CD4-positive, alpha-beta T cell treated with Interleukin-17A for 1 hour (primary cell): Measurements from ENCODE around the gene S100Z.
"Not testable (repeated sequence)": the region's sequence is repeated elsewhere in the genome, so short reads cannot be mapped to it uniquely, and the experiment has no call there.

Source experiments
- DNase-seq: peaks from one replicate; pipeline ENCODE4 v3.0.0-alpha.2; 2020

The S100Z gene

GRCh38 chr5:76888733-76889300 lies 39.0 kb downstream of the S100Z start:
- no peak for DNase-seq

DNA sequence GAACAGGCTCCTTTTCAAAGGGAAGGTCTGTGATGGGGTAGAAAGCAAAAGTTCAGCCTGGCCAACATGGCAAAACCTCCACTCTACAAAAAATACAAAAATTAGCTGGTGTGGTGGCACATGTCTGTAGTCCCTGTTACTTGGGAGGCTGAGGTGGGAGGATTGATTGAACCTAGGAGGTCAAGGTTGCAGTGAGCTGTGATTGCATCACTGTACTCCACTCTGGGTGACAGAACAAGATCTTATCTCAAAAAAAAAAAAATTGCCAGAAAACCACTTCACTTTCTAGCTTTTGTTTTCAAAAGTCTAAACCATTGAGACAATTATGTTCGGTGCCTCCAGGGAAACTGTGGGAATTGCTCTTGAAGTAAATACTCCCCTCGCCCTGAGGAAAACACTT lies 43.5 kb downstream of the S100Z start:
- DNase-seq = no peak

- DNase-seq = no peak
Observed at GRCh38 chr5:76896196-76896595, 46.4 kb downstream of the S100Z start.

DNA sequence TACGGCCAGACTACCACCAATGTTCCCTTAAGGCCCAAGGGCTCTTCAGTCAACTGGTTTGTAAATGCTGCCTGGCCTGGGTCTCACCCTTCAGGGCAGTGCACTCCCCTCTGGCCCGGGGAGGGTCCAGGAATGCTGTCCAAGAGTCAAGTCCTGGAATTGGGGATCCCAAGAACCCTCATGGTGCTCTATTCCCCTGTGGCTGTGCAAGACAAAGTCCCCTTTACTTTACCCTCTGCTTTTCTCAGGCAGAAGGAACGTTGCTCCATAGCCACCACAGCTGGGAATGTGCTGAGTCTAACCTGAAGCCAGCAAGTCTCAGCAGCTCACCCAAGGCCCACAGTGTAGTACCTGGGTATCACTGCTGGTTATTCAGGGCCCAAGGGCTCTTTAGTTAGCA lies 51.7 kb downstream of the S100Z start:
- no peak for DNase-seq

- DNase-seq = no peak
Observed at GRCh38 chr5:76908166-76908565, 58.4 kb downstream of the S100Z start.

DNA sequence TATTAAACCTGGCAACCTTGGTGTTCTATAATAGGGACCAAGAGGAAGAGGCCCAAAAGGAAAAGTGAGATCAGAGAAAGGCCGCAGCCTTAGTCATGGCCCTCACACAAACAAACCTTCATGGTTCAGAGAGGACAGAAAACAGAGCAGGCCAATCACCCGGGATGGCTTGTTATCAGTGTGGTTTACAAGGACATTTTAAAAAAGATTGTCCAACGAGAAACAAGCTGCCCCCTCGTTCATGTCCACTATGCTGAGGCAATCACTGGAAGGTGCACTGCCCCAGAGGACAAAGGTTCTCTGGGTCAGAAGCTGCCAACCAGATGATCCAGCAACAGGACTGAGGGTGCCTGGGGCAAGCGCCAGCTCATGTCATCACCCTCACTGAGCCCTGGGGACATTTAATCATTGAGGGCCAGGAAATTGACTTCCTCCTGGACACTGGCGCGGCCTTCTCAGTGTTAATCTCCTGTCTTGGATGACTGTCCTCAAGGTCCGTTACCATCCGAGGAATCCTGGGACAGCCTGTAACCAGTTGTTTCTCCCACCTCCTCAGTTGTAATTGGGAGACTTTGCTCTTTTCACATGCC lies 60.6 kb downstream of the S100Z start:
- DNase-seq = not testable (repeated sequence)

DNA sequence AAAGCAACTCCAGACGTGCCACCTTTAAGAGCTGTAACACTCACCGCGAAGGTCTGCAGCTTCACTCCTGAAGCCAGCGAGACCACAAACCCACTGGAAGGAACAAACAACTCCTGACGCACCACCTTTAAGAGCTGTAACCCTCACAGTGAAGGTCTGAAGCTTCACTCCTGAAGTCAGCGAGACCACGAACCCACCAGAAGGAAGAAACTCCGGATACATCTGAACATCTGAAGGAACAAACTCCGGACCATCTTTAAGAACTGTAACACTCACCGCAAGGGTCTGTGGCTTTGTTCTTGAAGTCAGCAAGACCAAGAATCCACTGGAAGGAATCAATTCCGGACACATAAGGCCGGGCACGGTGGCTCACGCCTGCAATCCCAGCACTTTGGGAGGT lies 64.9 kb downstream of the S100Z start:
- DNase-seq = not testable (repeated sequence)

DNA sequence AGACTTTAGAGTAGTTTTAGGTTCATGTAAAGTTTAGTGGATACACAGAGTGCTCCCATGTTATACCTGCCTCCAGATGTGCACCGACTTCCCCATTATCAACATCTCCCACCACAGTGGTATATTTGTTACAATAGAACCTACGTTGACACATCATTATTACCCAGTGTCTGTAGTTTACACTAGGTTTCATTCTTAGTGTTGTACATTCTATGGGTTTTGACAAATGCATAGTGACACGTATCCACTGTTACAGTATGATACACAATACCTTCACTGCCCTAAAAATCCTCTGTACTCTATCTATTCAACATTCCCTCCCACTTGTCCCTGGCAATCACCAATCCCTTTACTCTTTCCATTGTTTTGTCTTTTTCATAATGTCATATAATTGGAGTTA lies 68.7 kb downstream of the S100Z start:
- DNase-seq = no peak

GRCh38 chr5:76920491-76920890 lies 70.7 kb downstream of the S100Z start:
- no peak for DNase-seq

DNA sequence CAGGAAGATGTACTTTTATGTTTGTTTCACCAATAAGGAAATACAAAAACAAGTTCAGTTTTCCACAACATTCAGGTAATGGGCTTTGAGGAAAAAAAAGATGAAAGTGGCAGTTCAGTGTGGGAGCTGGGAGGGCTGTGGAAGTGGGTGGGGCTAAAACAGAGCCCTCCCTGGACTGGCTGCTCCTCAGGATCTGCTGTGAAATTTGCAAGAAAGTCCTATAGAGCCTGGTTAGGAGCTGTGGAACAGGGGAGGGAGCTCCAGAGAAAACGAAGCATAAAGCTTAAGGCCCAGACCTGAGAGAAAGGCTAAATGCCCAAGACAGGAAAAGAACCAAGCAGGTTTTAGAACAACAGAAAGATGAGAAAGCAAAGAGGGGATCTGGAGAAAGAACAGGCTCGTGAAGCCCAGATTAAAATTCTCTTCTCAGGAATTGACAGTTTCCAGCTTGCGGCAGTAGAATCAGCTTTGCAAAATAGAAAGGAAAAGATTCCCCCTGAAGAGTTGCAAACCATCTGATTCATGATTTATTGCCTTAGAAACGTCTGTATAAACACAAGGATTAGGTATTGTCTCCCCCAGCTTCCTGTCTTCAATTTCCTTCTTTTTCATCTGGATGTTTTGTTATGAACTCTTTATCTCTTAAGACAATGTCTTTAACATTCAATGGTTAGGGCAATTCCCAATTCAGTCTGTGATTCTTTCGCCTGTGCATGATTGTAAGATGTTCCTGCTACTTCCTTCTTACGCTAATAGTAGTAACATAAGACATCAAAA lies 76.7 kb downstream of the S100Z start:
- DNase-seq = no peak

DNA sequence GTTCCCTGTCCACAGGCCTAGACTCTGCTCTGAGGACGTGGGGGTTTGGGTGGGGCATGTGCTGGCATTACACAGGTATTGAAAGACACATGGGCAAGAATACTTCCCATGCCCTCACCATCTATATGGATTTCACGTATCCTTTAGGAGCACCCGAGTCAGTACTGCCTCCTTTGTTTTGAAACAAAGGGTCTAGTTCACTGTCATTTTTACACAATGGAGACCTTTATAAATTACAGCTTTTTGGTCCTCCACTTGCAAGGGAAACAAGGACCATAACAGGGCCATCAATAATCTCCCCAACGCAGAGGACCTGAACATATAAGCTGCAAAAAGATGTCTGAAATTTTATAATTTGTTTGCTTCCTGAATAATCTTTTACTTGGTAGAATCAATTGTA lies 78.1 kb downstream of the S100Z start:
- DNase-seq = no peak

- no peak for DNase-seq
Observed at GRCh38 chr5:76930083-76930482, 80.3 kb downstream of the S100Z start.

DNA sequence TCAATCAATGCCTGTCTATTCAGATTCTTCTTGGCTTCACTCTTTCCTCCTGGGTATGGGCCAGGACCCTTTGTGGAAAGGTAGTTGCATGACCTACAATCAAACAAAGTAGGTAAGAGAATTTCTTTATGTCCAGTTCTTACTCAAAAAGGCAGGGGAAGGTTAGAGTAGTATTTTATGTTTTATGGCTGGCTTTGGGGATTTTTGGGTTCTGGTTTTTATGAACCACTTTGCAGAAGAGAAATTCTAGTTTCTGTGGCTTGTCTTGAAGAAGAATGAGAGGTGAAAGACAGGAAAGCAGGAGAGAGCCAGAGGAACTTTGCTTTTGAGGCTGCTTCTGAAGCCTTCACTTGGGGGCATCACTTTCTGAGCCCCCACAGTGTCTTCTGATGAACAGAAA lies 88.4 kb downstream of the S100Z start:
- DNase-seq = no peak

GRCh38 chr5:76941000-76941399 lies 91.2 kb downstream of the S100Z start:
- DNase-seq = no peak

DNA sequence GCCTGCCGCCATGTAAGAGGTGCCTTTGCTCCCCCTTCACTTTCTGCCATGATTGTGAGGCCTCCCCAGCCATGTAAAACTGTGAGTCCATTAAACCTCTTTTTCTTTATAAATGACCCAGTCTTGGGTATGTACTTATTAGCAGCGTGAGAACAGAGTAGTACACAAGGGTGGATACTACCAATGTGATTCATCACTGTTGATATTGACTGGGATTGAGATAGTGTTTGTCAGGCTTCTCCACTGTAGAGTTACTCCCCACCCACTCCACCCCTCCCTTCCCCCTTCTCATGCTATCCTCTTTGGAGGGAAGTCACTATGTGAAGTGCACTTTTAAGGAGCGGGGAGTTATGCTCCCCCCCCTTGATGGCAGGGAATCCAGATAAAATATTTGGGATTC lies 91.6 kb downstream of the S100Z start:
- DNase-seq = no peak

DNA sequence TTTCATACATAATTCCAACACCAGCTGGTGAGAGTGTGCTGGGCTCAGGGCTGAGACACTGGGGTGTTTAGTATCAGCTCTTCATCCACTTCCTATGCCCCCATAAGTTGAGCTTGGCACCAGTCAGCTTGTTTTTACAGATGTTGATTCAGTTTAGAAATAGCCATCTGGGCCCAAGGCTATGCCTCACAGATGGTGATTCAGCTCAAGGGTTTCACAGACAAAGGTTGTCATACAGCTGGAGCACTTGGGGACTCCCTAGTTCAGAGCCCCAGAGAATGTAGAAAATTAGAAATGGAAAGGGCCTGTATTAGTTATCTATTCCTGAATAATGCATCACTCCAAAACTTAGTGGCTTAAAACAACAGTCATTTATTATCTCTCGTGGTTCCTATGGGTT lies 92.8 kb downstream of the S100Z start:
- no peak for DNase-seq

GRCh38 chr5:76943006-76943405 lies 93.2 kb downstream of the S100Z start:
- DNase-seq = no peak

DNA sequence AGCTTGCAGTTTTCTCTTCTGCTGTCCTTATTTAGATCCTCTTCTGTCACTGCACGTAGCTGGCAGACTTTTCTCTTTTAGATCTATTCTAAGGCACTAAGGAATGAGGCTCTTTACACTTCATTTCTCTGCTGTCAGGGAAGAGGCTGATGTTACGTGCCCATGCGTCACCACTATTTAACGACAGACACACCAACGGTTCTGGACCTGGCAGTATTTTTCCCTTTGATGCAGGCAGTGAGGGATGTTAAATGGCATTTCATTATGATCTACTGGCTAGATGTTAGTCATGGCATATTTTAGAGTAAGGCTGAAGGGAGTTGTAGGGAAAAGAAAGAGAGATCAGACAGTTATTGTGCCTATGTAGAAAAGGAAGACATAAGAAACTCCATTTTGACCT lies 94.8 kb downstream of the S100Z start:
- no peak for DNase-seq

DNA sequence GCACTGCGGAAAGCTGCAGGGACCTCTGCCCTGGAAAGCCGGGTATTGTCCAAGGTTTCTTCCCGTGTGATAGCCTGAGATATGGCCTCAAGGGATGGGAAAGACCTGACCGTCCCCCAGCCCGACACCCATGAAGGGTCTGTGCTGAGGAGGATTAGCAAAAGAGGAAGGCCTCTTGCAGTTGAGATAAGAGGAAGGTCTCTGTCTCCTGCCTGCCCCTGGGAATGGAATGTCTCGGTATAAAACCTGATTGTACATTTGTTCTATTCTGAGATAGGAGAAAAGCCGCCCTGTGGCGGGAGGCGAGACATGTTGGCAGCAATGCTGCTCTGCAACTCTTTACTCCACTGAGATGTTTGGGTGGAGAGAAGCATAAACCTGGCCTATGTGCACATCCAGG lies 95.4 kb downstream of the S100Z start:
- DNase-seq = not testable (repeated sequence)

DNA sequence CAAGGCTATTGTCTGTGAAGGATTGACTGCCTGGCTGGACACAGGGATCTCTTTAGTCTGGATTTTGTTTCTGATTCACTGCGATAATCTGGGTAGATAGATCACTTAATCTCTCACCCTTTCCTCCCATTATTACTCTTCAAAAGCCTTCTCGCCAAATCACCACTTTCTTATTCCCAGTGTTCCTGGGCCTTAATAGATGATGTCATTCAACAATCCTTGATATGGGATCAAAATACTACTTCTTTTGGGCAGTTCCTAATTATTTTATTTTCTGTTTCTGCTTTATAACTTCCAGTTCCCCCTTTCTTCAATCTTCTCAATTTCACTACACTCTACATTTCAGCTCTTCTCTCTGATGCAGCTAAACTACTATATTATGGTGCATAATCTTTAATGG lies 96.3 kb downstream of the S100Z start:
- no peak for DNase-seq

- DNase-seq = no peak
Observed at GRCh38 chr5:76947082-76947503, 97.3 kb downstream of the S100Z start.

- DNase-seq = no peak
Observed at GRCh38 chr5:76952795-76953536, 103.2 kb downstream of the S100Z start, which contains the start of gene CRHBP. Gene CRHBP (plus strand): TSS chr5:76953045. CDS start chr5:76953135, 90 bp downstream.

DNA sequence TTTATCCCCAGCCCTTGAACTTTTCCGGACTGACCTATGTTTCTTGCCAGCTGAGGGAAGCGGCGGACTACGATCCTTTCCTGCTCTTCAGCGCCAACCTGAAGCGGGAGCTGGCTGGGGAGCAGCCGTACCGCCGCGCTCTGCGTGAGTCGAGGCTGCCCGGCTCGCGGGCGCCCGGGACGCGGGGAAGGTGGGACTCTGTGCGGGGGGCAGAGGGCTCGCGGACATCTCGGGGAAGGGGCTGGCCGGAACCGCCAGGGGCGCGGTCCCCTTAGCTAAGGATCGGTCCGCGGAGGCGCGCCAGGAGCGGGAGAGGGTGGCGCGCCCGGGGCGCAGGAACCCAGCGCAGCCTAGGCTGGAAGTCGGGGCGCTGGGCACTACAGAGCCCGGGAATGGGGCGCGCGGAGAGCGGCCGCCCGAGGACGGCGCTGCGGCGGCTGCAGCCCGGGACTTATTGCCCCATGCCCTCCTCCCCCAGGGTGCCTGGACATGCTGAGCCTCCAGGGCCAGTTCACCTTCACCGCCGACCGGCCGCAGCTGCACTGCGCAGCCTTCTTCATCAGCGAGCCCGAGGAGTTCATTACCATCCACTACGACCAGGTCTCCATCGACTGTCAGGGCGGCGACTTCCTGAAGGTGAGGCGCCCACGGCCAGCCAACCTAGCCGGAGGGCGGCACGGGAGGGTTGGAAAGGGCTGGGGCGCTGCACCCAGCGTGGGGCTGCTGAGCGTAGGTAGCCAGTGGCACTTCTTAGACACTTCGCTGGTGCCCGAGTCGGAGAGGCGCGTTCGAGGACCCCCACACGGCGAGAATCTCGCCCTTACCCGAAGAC lies 104.0 kb downstream of the S100Z start:
- DNase-seq = no peak
